DMS79 (cell line): ENCODE data around the gene PLEKHA6.
"Not testable (repeated sequence)": the region's sequence is repeated elsewhere in the genome, so short reads cannot be mapped to it uniquely, and the experiment has no call there.

ENCODE experiments used
- DNase-seq: peaks from one replicate; lab custom pipeline; 2025; lab: John Stamatoyannopoulos, UW

Gene PLEKHA6

GRCh38 chr1:204260601-204261197 lies 99.0 kb downstream of the PLEKHA6 start:
- no peak for DNase-seq

DNA sequence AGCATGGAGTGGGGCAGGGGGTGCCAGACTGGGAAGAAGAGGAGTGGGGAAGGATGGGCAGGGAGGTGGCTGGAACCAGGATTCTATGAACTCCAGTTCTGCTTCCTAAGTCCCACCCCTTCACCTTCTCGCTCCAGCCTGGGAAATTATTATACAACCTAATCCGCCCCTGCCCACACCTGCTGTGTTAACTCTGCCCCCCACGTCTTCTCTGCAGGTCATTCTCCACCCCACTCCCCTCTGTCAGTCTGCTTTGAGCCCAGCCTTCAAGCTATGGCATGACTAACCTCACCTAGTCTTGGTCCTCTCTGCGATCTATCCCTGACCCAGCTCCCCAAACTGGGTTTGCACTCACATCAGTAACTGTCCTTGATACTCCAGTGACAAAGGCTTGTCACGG lies 99.9 kb downstream of the PLEKHA6 start:
- no peak for DNase-seq

- no peak for DNase-seq
These were observed 100.5 kb downstream of the PLEKHA6 start for GRCh38 chr1:204259196-204259595.

DNA sequence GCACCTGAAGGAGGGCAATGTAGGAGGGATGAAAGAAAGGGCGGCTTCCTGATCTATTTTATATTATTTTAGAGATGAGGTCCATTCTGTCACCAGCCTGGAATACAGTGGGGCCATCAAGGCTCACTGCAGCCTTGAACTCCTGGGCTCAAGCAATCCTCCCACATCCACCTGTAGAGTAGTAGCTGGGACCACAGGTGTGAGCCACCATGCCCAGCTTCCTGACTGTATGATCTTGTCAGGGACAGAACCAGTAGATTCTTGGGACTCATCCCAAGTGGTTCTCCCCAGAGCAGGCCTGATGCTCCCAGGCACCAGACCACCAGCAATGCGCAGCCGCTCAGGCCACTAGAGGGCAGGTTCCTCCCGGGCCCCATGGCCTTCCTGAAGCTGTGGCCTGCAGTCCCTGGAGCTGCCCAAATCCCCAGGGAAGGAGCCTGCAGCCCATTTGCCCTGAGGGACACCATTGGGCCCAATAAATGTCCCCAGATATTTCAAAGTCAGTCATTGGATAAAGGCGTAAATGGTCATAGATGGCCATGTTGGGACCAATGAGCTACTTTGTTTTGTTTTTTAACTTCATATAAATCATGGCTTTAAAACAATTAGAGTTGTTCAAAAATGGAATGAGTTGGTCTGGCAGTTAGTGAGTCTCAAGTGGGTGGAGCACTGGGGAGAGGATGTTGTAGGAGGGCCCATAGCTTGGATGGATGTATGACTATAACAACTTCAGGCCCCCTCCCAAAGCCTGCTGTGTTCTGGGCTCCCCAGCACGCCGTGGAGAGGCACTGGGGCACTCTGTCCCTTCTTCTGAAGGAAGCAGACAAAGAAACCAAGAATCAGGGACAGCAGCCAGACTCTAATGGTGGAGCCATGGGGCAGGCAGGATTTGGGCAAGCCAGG lies 101.3 kb downstream of the PLEKHA6 start:
- DNase-seq = no peak

- no peak for DNase-seq
These were observed 102.3 kb downstream of the PLEKHA6 start for GRCh38 chr1:204257446-204257845.

DNA sequence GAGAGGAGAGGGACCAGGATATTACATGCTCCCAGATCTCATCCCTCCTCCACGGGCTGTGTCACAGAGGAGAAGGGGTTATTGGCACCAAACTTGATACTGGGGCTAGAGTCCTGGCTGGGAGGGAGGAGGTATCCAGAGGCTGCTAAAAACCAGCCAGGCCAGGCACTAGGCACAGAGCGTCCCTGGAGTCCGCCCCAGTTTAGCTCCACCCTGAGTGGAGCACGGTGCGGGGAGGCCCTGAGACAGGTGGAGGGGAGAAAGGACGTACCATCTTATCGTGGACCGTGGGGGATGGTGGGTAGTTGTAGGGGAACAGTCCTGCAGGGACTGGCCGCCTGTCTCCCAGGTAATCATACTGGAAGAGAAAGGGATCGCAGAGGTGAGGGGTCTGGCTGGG lies 103.2 kb downstream of the PLEKHA6 start:
- no peak for DNase-seq

DNA sequence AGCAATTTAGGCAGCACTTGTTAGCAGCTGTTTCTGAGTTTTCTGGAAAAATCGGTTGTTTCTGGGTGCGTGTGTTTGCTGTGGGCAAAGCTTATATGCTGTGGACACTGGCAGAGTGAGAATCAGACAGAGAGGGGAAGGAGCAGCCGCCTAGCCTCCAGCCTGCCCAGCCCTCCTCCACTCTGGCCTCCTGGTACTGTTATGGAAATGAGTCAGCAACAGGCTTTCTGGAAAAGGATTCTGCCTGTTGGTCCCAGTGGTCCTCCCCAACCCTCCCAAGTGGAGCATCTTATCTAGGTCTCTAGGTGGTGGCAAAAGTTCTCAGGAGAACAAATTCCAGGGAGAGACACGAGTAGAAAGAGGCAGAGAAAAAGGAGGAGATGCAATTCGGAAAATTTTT lies 103.8 kb downstream of the PLEKHA6 start:
- DNase-seq = no peak

- peak; percentile 16 for DNase-seq
These were observed 104.5 kb downstream of the PLEKHA6 start for GRCh38 chr1:204255225-204255624.

GRCh38 chr1:204254031-204254661 lies 105.6 kb downstream of the PLEKHA6 start:
- no peak for DNase-seq

- DNase-seq = no peak
These were observed 107.6 kb downstream of the PLEKHA6 start for GRCh38 chr1:204251926-204252689.

DNA sequence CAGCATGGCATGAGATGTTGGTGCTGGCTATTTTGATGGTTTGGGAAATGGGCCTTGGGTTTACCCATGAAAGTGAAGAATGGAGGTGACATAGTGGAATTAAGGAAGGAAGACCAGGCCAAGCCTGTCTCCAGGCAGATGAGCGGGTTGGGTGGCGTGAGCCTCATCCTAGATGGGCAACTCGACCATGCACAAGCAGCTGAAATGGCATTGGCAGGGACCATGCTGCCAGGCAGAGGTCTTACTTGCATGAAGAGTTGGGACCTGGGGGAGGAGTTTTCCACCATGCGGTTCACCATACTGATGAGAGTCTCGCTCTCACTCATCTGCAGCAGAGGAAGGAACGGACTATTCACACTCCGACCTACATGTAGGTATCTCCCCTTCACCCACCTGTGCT lies 108.4 kb downstream of the PLEKHA6 start:
- no peak for DNase-seq

- DNase-seq = no peak
These were observed 109.2 kb downstream of the PLEKHA6 start for GRCh38 chr1:204250428-204251030.

- DNase-seq = no peak
These were observed 109.8 kb downstream of the PLEKHA6 start for GRCh38 chr1:204249736-204250427.

DNA sequence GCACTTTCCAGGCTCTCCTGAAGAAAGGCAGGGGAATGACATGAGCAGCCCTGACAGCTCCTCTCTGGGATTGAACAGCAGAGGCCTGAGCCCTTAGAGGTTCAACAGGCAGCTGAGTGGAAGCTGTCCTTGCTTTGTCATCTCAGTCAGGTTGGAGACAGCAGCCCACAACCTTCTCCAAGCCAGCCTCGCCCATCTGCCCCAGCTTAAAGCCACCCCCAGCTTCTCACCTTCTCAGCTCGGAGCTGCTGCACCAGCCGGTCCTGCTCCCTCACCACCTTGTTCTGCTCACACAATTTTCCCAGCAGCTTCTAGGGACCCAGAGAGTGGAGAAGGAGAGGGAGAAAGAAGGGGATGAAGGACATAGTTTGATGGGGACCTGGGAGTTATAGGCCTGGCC lies 110.8 kb downstream of the PLEKHA6 start:
- DNase-seq = no peak

DNA sequence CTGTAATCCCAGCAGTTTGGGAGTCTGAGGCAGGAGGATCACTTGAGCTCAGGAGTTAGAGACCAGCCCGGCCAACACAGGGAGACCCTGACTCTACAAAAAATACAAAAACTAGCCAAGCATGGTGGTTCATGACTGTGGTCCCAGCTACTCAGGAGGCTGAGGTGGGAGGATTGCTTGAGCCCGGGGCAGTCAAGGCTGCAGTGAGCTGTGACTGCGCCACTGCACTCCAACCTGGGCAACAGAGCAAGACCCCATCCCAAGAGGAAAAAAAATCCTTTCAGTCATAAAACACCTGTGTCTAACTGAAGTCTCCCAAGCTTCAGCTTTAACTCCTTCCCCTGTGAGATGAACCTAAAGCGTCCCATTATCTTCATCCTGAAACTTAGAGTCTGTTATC lies 112.9 kb downstream of the PLEKHA6 start:
- no peak for DNase-seq

DNA sequence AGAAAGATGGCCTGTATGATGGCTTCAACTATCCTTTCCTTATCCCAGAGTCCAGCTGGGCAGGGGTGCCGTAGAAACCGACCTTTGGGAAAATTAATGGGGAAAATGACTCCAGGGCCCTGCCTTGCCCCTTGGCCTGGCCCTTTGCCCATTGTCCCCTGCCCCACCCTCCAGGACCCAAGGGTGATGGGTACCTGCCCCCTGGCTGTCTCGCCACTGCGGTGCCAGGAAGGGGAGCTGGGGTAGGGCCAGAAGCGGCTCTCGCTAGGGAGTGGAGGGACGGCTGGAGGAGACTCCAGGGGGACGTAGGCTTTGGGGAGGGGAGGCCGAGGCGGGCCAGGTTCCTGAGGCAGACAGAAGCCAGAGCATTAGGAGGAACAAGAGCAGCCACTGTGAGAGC lies 116.8 kb downstream of the PLEKHA6 start:
- no peak for DNase-seq

DNA sequence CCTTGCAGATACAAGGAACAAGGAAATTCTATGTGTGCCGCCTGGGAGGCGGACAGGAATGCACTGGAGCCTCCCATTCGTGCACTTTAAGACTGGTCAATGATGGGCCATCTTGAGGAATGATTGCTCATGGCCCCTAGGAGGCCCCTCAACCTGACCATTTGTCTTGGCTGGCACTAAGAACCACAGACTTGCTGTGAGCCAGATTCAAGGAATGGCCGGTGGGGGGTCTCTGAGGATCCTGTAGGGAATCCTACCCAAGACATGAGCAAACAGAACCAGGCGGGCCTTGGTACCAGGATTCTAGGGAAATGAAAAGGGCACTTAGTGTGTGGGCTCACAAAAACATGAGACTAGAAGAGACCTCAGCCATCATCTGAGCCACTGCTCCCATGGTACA lies 117.8 kb downstream of the PLEKHA6 start:
- DNase-seq = no peak

DNA sequence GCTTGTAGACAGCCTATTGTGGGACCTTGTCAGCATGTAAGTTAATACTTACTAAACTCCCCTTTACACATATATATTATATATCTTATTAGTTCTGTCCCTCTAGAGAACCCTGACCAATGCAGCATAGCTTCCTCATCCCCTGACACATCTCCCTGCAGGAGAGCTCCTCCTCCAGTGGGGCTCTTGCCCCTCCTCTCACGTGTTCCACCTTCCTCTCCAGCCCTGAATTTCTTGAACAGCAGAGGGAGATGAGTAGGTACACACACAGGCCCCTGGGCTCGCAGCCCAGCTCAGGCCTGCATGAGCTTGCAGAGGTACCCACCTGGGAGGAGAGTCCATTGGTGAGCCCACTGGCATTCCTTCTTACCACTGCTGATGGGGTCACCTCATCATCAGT lies 118.7 kb downstream of the PLEKHA6 start:
- no peak for DNase-seq

DNA sequence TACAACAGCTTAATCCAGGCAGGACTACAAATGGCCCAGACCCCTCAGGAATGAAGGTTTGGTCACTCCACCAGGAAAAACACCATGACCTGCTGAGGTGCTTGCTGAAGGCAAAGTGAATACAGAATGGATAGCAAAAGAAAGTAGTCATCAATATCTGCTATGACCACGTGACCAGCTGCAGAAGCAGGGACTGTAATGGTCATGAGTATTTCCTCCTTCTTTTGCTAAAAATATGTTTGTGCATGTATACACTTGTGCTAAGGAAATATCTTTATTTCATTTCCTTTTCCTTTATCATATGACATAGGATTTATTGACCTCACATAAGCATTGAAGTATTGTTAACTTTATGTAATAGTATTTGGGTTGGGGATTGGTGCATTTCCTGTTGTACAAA lies 119.5 kb downstream of the PLEKHA6 start:
- no peak for DNase-seq

- not testable (repeated sequence) for DNase-seq
These were observed 120.3 kb downstream of the PLEKHA6 start for GRCh38 chr1:204239401-204239800.

DNA sequence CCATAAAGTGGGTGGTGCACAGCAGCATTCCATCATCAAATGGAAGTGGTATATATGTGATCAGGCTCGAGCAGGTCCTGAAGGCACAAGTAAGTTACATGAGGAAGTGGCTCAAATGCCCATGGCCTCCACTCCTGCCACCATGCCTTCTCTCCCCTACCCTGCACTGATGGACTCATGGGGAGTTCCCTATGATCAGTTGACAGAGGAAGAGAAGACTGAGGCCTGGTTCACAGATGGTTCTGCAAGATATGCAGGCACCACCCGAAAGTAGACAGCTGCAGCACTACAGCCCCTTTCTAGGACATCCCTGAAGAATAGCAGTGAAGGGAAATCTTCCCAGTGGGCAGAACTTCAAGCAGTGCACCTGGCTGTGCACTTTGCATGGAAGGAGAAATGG lies 121.2 kb downstream of the PLEKHA6 start:
- not testable (repeated sequence) for DNase-seq
